Measurements from ENCODE around the gene SPTLC1.
"Not testable (repeated sequence)": the region's sequence is repeated elsewhere in the genome, so short reads cannot be mapped to it uniquely, and the experiment has no call there.

The SPTLC1 gene

DNA sequence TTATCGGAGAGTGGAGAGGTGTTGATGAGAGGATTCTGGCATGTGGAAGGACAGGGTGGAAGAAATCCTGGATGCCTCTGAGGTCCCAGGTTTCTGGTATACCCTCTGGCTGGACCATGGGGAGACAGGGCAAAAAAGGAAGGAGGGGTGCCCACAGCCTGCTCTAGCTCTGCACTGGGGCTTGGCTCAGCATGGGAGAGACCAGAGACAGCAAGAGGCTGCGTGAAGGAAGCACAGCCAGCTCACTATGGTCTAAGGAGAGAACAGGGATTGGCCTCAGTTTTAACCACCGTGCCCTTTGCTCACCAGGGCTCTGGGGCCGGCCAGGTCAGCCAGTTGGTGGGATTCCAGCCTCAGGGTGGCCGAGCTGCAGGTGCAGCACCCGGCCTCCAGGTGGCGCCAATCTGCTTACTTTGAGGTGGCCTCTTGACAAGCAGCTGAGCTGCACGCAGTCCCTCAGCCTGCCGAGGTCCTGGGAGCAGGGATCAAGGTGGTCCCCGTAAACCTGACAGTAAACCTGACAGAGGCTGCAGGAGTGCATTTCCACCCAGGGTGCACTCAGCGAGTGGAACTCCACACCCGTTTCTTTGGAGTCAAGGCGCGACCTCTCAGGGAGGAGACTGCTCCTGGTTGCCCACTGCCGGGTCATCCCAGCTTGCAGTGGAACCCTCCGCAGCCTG lies 25.0 kb upstream of the SPTLC1 start:
- peak; percentile 76 for DNase-seq

- DNase-seq = not testable (repeated sequence)
These were observed 23.8 kb upstream of the SPTLC1 start for GRCh38 chr9:92138960-92139540.

GRCh38 chr9:92138157-92138959 lies 23.1 kb upstream of the SPTLC1 start:
- peak; percentile 78 for DNase-seq

DNA sequence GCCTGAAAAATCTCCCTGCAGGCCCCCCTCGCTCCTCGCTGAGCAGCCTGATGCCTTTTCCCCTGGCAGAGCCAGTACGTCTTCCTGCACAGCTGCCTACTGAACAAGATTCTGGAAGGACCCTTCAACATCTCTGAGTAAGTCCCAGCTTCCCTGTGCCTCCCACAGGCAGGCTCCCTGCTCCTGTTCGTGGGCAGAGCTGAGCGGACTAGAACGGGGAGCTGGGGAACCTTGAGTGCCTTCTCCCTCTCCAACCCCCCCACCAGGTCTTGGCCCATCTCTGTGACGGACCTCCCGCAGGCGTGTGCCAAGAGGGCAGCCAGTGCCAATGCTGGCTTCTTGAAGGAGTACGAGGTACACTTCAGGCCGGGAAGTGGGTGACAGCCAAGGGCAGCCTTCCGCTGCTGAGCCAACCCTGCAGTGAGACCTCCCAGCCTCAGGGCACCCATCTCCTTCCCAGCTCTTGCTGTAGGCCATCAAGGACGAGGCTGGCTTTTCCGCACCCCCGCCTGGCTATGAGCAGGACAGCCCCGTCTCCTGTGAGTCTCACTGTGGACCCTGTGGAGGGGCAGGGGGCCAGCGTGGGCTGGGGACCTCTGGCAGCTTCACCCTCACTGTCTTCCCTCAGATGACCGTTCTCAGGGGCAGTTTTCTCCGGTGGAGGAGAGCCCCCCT lies 21.1 kb upstream of the SPTLC1 start:
- DNase-seq = no peak

GRCh38 chr9:92135576-92135975 lies 20.4 kb upstream of the SPTLC1 start:
- DNase-seq = no peak

DNA sequence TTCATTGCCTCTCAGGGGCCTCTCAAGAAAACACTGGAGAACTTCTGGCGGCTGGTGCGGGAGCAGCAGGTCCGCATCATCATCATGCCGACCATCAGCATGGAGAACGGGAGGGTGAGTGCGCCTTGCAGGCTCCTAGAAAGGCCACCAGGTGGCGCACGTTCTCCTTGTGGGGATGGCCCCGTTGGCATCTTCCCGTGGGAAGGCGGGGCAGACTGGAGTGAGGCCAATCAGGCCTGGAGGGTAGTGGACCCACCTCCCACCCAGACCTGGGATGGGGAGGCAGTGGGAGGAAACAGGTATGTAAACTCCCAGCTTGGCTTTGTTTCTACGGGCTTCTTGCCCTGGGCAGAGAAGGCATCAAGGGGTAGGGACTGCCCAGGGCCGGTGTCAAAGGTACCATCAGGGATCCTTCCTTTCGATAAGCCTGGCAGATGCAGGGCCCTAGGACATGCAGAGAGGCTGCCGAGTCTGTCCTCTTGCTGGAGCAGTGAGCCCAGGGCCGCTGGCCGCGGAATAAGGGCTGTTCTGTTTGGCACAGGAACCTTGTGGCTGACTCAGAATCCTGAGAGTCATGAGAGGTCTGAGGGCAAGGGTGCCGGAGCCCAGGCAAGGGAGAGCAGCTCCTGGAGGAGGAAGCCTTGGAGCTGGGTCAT lies 18.9 kb upstream of the SPTLC1 start:
- peak; percentile 83 for DNase-seq

DNA sequence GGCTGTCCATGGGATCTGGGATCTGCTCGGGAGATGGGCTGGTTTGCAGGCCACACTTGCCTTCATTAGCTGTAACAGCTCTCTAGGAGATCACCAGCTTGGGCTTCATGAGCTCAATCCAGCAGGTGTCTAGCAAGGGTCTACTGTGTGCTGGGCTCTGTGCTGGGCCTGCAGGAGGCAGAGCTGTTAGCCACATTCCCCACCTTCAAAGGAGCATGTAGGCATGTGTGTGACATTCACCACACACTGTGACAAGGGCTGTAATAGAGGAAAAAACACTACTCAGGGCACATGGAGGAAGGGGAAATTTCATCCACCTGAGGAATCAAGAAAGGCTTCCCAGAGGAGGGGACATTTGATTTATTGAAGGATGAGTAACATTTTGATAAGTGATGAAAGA lies 17.7 kb upstream of the SPTLC1 start:
- DNase-seq = not testable (repeated sequence)

DNA sequence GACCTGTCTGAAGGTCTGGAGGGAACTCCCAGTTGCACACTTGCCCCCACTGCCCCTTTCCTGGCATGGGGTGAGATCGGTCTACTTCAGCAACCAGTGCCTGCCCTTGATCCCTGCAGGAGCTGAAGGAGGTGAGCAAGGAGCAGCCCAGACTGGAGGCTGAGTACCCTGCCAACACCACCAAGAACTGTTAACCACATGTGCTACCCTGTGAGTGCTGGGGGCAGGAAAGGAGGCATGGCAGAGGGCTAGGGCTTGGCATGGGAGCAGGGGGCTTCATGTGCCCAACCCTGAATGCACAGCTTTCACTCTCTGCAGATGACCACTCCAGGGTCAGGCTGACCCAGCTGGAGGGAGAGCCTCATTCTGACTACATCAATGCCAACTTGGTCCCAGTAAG lies 17.3 kb upstream of the SPTLC1 start:
- no peak for DNase-seq

DNA sequence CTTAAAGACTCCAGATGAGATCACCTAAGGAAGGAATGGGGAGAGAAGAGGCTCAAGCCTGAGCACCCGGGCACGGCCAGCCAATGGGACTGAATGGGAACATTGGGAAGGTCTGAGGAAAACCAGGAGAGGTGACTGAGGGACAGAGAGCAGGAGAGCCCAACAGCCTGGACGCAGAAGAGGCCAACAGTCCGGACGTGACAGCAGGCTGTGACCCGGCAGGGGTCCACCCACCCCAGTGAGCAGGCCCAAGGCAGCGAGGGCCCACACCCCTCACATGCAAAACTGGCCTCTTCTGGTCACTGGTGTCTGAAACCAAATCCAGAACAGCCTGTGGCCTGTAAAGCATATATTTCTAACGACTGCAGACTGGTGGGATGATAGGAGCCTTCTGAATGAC lies 7.6 kb upstream of the SPTLC1 start:
- DNase-seq = no peak

GRCh38 chr9:92122061-92122460 lies 6.8 kb upstream of the SPTLC1 start:
- DNase-seq = no peak

DNA sequence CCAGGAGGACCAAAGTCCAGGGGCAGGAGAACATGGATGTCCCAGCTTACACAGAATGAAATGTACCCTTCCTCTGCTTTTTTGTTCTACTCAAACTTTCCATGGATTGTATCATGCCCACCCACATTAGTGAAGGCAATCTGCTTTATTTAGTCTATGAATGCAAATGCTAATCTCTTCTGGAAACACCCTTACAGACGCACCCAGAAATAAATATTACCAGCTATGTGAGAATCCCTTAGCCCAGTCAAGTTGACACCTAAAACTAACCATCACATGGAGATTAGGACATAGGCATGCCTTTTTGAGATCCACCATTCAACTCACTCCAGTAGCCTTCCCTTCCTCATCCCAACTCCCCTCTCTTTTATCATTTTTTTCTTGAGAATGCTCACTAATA lies 6.1 kb upstream of the SPTLC1 start:
- no peak for DNase-seq

DNA sequence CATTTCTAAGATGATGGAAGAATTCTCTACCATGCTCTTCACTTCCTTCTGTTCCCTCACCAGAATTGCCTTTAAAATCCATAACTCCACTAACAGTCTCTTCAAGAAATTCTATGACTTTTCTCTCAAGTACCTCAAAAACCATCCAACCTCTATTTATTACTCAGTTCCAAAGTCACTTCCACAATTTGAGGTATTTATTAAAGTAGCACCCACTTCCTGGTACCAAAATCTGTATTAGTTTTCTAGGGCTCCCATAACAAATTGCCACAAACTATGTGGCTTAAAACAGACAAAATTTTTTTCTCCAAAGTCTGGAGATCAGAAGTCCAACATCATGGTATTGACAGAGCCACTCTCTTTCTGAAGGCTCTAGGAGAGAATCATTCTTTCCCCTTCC lies 4.9 kb upstream of the SPTLC1 start:
- DNase-seq = no peak

- DNase-seq = no peak
These were observed 4.4 kb upstream of the SPTLC1 start for GRCh38 chr9:92119586-92119985.

DNA sequence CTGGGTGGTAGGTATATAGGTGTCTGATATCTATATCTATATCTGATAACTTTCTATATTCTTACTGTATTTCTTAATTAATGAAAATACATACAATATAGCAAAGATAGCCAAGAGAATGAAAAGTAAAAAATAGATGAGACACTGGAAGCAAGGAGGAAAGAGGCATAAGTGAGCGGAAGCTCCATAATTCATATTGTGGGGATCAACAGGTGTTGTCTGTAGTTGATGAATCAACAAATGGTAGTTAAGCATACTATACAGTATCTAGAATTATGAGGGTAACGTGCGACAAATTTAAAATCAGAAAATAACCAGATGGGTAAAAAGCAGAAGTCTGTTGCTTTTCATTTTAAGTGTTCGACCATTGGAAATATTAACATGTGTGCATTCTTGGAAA lies 7.1 kb downstream of the SPTLC1 start:
- no peak for DNase-seq

GRCh38 chr9:92105446-92106225 lies 9.6 kb downstream of the SPTLC1 start:
- not testable (repeated sequence) for DNase-seq

DNA sequence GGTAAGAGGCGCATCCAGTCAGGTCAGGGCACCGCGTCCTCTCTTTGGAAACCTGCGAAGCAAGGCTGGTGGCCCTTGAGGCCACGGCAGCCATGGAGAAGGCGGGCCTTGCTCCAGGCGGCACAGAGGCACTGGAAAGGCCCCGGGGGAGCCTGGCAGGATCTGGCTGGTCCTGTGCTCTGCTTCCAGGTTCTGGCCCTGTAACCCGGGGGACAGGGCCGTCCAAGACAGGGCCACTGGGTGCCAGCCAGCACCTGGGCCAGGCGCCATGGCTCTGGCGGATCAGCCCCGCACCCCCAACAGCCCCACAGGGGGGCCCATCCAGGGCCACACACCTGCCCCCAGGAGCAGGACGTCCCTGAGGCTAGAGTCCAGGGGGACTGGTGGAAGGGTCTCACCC lies 11.6 kb downstream of the SPTLC1 start:
- DNase-seq = not testable (repeated sequence)

GRCh38 chr9:92100237-92100911 lies 14.8 kb downstream of the SPTLC1 start:
- DNase-seq = no peak

DNA sequence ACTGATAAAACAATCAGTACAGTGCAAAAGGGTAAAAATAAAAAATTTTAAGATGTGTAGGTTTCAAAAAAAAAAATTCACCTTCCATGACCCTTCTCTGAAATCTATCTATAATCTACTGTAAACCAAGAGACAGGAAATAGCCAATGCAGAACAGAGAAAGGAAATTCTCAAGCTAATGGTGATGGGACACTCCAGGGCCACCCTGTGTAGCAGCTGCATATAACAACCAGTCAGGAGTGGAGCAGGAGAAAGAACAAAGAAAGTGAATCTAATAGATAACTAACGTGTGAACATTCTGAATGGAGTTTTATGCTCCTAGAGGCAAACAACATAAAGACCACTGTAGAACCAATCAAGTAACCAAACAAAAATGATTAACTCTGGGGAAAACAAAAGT lies 16.6 kb downstream of the SPTLC1 start:
- DNase-seq = no peak

GRCh38 chr9:92097997-92098482 lies 17.2 kb downstream of the SPTLC1 start:
- peak; percentile 80 for DNase-seq

GRCh38 chr9:92095236-92095635 lies 20.0 kb downstream of the SPTLC1 start:
- no peak for DNase-seq

DNA sequence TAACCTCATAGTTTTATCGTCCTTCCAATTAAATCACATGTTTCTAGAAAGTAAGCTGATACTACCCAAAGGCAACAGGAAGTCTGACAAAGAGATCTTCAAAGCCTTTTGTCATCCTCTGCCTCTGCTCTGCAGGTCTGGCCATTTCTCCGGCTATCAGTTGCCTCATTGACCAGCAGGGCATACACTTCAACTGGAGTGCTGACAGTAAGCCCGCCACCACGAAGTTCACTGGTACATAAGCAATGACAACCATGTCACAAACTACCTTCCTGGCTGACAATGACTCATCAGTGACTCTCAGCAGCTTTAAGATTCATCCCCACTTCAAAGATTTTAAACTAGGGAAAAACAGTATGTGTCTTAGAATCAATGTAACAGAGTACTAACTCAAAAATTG lies 20.6 kb downstream of the SPTLC1 start:
- DNase-seq = peak; percentile 74

Measured in activated CD4-positive, alpha-beta T cell treated with anti-CD3 and anti-CD28 coated beads, Interleukin-10, Interleukin-2, amounts not matched to agents 100 ng/mL and 50 ng/mL, durations not matched to agents 16 hours and 8 hours (primary cell).